ENCODE measurements around the gene PTPN18. TPM values are rescaled to one million over a fixed set of nuclear protein-coding genes. Genes with fewer than 3 reads are reported as not detected.
A peak's percentile ranks its signal among the peaks of the same experiment; 100 is the strongest.

The PTPN18 gene
- total and polyA plus RNA-seq, 2 of the 4 experiments (the other 2 are of a cell fraction): 9.7 to 15.5 TPM

DNA sequence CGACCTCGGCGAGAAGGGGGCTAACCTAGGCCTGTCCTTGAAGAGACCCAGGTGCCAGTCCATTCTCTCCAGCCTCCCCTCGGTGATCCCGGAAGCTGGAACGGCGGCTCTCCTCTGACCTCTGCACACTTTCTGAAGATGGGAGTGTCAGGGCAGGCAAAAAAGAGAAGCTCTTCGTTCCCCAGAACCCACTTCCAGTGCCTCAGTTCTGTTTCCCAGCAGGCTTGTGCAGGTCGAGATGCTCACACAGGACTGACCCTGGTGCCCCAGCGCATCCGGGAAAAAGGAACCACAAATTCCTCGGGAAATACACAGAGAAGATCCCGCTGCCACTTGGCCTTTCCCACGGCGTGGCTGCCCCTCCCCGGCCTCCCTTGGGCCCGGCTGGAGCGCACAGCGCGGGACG is 681 bp upstream of the PTPN18 start:
- peaks cover 4% of the 10 kb centered on the region; the same call in 1 of the 2 replicates for H4K20me1 ChIP-seq (ENCODE audit: insufficient read depth, low read length)
- dilution Hi-C loops (cut with HindIII; ENCODE audit: low sequenced_read_pairs, unreplicated experiment): no loop called here
- peak overlapping the region; percentile 70; the same call in 1 of the 2 replicates for H3K4ac ChIP-seq (ENCODE audit: low read depth, low read length)
- peak overlapping the region; percentile 67 for H3K4me2 ChIP-seq (ENCODE audit: low read depth, low read length)
- TF ChIP-seq, protein P1, sequence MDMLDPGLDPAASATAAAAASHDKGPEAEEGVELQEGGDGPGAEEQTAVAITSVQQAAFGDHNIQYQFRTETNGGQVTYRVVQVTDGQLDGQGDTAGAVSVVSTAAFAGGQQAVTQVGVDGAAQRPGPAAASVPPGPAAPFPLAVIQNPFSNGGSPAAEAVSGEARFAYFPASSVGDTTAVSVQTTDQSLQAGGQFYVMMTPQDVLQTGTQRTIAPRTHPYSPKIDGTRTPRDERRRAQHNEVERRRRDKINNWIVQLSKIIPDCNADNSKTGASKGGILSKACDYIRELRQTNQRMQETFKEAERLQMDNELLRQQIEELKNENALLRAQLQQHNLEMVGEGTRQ (IDR thresholded peaks at IDR 0.05; ENCODE audit: low read depth, low read length): no peak
- no peak for TF ChIP-seq CEBPB (IDR thresholded peaks at IDR 0.05; ENCODE audit: low read depth, low read length)
- TF ChIP-seq MXI1 (IDR thresholded peaks at IDR 0.05; ENCODE audit: borderline replicate concordance, low read depth, low read length): no peak
- TF ChIP-seq MAZ (IDR thresholded peaks at IDR 0.05; ENCODE audit: borderline replicate concordance, low read depth, low read length): no peak
- TF ChIP-seq CHD1 (IDR thresholded peaks at IDR 0.05; ENCODE audit: low read depth, low read length): no peak
- no peak for TF ChIP-seq POLR2A (IDR thresholded peaks at IDR 0.05; ENCODE audit: low read depth, low read length)
- no peak for TF ChIP-seq BHLHE40 (IDR thresholded peaks at IDR 0.05; ENCODE audit: low read depth, low read length)
- TF ChIP-seq, protein P2, sequence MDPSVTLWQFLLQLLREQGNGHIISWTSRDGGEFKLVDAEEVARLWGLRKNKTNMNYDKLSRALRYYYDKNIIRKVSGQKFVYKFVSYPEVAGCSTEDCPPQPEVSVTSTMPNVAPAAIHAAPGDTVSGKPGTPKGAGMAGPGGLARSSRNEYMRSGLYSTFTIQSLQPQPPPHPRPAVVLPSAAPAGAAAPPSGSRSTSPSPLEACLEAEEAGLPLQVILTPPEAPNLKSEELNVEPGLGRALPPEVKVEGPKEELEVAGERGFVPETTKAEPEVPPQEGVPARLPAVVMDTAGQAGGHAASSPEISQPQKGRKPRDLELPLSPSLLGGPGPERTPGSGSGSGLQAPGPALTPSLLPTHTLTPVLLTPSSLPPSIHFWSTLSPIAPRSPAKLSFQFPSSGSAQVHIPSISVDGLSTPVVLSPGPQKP (IDR thresholded peaks at IDR 0.05; ENCODE audit: borderline replicate concordance, low read depth, low read length): no peak
- TF ChIP-seq RFX5 (IDR thresholded peaks at IDR 0.05; ENCODE audit: low read depth, low read length): no peak
- TF ChIP-seq SMC3 (IDR thresholded peaks at IDR 0.05; ENCODE audit: low read depth, low read length): no peak
- TF ChIP-seq, protein P3, sequence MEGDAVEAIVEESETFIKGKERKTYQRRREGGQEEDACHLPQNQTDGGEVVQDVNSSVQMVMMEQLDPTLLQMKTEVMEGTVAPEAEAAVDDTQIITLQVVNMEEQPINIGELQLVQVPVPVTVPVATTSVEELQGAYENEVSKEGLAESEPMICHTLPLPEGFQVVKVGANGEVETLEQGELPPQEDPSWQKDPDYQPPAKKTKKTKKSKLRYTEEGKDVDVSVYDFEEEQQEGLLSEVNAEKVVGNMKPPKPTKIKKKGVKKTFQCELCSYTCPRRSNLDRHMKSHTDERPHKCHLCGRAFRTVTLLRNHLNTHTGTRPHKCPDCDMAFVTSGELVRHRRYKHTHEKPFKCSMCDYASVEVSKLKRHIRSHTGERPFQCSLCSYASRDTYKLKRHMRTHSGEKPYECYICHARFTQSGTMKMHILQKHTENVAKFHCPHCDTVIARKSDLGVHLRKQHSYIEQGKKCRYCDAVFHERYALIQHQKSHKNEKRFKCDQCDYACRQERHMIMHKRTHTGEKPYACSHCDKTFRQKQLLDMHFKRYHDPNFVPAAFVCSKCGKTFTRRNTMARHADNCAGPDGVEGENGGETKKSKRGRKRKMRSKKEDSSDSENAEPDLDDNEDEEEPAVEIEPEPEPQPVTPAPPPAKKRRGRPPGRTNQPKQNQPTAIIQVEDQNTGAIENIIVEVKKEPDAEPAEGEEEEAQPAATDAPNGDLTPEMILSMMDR (conservative IDR thresholded peaks at IDR 0.05; ENCODE audit: low read depth, low read length): no peak
- TF ChIP-seq MAFK (IDR thresholded peaks at IDR 0.05; ENCODE audit: low read depth, low read length): no peak
- TF ChIP-seq FOS (IDR thresholded peaks at IDR 0.05; ENCODE audit: low read depth, low read length): no peak
- TF ChIP-seq NFE2L2 (IDR thresholded peaks at IDR 0.05; ENCODE audit: low read depth, low read length): no peak
- TF ChIP-seq RAD21 (IDR thresholded peaks at IDR 0.05; ENCODE audit: low read length): no peak
- TF ChIP-seq RCOR1 (IDR thresholded peaks at IDR 0.05; ENCODE audit: insufficient replicate concordance, low read length): no peak
- H2BK5ac ChIP-seq (ENCODE audit: low read depth, low read length, poor library complexity, severe bottlenecking): no peak overlapping the region
- H2BK20ac ChIP-seq (ENCODE audit: low read depth, low read length): no peak overlapping the region
- H3K9ac ChIP-seq (ENCODE audit: low read depth, low read length): peak overlapping the region; percentile 32; the same call in 1 of the 2 replicates
- DNase-seq: no peak
- H2BK15ac ChIP-seq (ENCODE audit: low read depth, low read length): no peak overlapping the region
- peaks cover 8 to 28% of the 10 kb centered on the region in 2 experiments; a peak in 3 of 4 replicates for H3K79me1 ChIP-seq (ENCODE audit: low read depth in 1 of 2, low read length in 2 of 2)
- in situ Hi-C loops (cut with MboI; ENCODE audit: low sequenced_read_pairs): loop anchor here (25.0 kb wide), 1 partner anchor 757 kb away; the partner anchor contains the start of gene PLEKHB2
- no peak overlapping the region for H4K5ac ChIP-seq (ENCODE audit: low read depth, low read length)
- BruUV-seq (replicated peaks): no TSS peak
- ChIA-PET CTCF (interaction anchor here (1.5 kb wide), 1 partner anchor 13 kb away, joined by 8 read pairs; the partner anchor contains the start of gene IMP4), POLR2A (ENCODE audit: unreplicated experiment) (no interaction called here)
- 0 out of 2 replicates have a peak, but pooled peaks cover 10% of the 10 kb centered on the region for H3K9me1 ChIP-seq (ENCODE audit: insufficient read depth, low read length)
- H2AK9ac ChIP-seq (replicated peaks; ENCODE audit: low read depth, low read length, poor library complexity): peak overlapping the region; percentile 60
- H3K18ac ChIP-seq (ENCODE audit: low read depth, low read length): no peak overlapping the region
- H3K4me1 ChIP-seq (ENCODE audit: control insufficient read depth, insufficient read depth, low read length): no peaks in the 10 kb centered on the region; the same call in 1 of the 2 replicates
- peak overlapping the region; percentile 71 for H3K4me3 ChIP-seq (ENCODE audit: insufficient read depth, low read depth, low read length)
- H2BK120ac ChIP-seq (ENCODE audit: low read depth, low read length): no peak overlapping the region
- no peaks in the 10 kb centered on the region for H3K9me3 ChIP-seq (ENCODE audit: control insufficient read depth, insufficient read depth, low read length)
- H2AK5ac ChIP-seq (ENCODE audit: low read depth, low read length): no peak overlapping the region
- ATAC-seq (ENCODE audit: low read depth): no peak
- no peak overlapping the region for H3K56ac ChIP-seq (ENCODE audit: extremely low read depth, insufficient read depth, low read length)
- peak overlapping the region; percentile 51 to 85; a peak in 2 of 4 replicates for H4K8ac ChIP-seq (ENCODE audit: low read depth in 2 of 2, low read length in 2 of 2)
- H2AFZ ChIP-seq (replicated peaks; ENCODE audit: low read length, poor library complexity): peak overlapping the region; percentile 99
- no peaks in the 10 kb centered on the region for H3K36me3 ChIP-seq (ENCODE audit: control insufficient read depth, insufficient read depth, low read length)
- intact Hi-C loops (cut with micrococcal nuclease): loop anchor here (1.0 kb wide), 1 partner anchor 12 kb away; no protein-coding TSS in a partner anchor
- H3K23ac ChIP-seq (ENCODE audit: low read depth, low read length): peak overlapping the region; percentile 90; the same call in 1 of the 2 replicates
- H3K27ac ChIP-seq (ENCODE audit: insufficient read depth, low read length): peak overlapping the region; percentile 5; the same call in 1 of the 2 replicates
- H3K14ac ChIP-seq (replicated peaks; ENCODE audit: low read depth, low read length): peak overlapping the region; percentile 87
- no peaks in the 10 kb centered on the region for H3K27me3 ChIP-seq (ENCODE audit: control insufficient read depth, insufficient read depth, low read length)
- H4K91ac ChIP-seq (ENCODE audit: insufficient read depth, low read depth, low read length): no peak overlapping the region
- WGBS, 2 experiments (ENCODE audit: extremely low coverage in 2 of 2, insufficient read length in 1 of 2): 7% methylated on average over 6 of the region's 21 CpGs; no CpG with 5 or more reads in 1 of the 2 experiments

All from IMR-90 (cell line).